MG63 (cell line): ENCODE measurements around the gene DYNLRB1. TPM values are rescaled to one million over a fixed set of nuclear protein-coding genes. Genes with fewer than 3 reads are reported as not detected.

ENCODE experiments used
- DNase-seq: peaks from one replicate; pipeline ENCODE4 v3.0.0-alpha.2; 2020
- H3K27me3 ChIP-seq: fragments of 250-450 bp; sonication (Bioruptor Pico); 2 replicates; pipeline ENCODE4 v1.5.1; 2020; ENCODE audit warnings: mild to moderate bottlenecking, moderate library complexity
- H3K36me3 ChIP-seq: fragments of 250-450 bp; sonication (Bioruptor Pico); 2 replicates; pipeline ENCODE4 v1.5.1; 2020; ENCODE audit warnings: mild to moderate bottlenecking, moderate library complexity
- H3K4me3 ChIP-seq: fragments of 250-450 bp; sonication (Bioruptor Pico); 2 replicates; pipeline ENCODE4 v1.5.1; 2020; ENCODE audit warnings: mild to moderate bottlenecking, moderate library complexity
- H3K9me3 ChIP-seq: fragments of 250-450 bp; sonication (Bioruptor Pico); 2 replicates; pipeline ENCODE4 v1.5.1; 2020; ENCODE audit warnings: mild to moderate bottlenecking, moderate library complexity
- total RNA-seq: library from RNA; depleted of rRNA; stranded (reverse); fragments of >200 nt; shearing (Covaris generic); gene quantifications from 2 replicates; pipeline ENCODE4 v1.2.3, GENCODE V29; 2014; ENCODE audit warnings: low replicate concordance

Gene DYNLRB1
- total RNA-seq, 1 experiment from 2014 or later: 96.3 TPM

DNA sequence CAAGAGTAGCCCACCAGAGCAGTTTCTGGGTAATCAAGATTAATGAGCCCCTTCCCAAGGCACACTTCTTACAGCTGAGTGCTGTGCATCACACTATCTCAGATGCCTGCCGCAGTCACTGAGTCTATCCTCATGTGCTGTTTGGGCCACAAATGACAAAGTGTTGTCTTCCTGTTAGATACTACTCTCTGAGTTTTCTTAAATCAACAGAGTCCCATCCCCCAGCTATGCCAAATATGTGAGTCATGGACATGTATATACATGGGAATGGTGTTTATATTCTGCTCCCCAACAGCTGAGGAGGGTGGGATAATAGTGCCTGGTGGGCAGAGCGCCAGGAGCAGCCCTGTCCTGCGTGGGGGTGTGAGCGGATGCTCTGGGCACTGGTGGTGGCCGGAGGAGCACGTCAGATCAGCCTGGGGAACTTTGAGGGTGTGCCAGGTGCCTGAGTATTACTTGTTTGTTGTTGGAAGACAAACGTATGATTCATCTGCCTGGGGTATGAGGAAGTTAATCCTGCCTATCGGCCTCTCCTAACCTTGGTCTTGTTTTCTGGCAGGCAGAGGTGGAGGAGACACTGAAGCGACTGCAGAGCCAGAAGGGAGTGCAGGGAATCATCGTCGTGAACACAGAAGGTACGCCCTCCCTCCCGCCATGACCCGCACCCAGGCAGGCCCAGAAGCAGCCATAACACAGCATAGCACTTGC lies 9.6 kb downstream of the DYNLRB1 start:
- Histone ChIP-seq H3K27me3 (no peaks in the 10 kb centered on the region), H3K36me3 (peaks cover 61% of the 10 kb centered on the region), H3K9me3 (no peaks in the 10 kb centered on the region), H3K4me3 (no peak overlapping the region)
- DNase-seq: peak; percentile 100

DNA sequence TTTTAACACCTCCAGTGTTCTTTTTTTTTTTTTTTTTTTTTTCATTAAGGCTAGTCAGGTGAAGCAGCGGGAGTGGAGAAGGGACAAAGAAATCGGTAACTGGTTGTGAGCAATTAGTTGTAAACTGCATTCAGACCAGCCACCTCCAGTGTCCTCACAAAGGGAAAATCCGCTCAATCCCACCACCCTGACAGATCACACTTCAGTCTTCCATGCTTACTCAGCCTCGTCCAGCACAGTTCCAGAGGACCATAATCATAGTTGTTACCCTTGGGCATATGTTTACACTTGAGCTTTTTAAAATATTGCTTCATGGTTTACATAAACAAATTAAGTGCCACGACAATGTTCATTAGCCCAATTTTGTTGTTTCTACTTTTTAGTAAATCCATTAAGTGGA lies 10.2 kb downstream of the DYNLRB1 start:
- Histone ChIP-seq H3K9me3 (no peaks in the 10 kb centered on the region), H3K4me3 (no peak overlapping the region), H3K36me3 (peaks cover 67% of the 10 kb centered on the region), H3K27me3 (no peaks in the 10 kb centered on the region)
- DNase-seq: no peak

DNA sequence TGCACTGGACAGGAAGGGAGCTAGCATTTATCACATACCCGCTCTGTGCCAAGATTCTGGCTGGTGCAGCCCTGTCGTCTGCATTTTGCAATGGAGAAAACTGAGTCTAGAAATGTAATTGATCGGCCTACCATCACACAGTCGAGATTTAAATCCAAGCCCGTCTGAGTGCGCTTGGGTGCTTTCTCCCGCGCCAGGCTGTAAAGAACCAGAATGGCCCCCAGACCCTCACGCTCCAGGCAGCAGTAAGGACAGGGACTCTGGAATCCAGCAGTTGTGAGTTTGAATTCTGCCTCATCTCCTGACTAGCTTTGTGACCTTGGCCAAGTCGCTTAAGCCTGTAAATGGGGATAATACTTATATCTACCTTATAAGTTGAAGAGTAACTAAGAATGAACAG lies 10.8 kb downstream of the DYNLRB1 start:
- Histone ChIP-seq H3K9me3 (no peaks in the 10 kb centered on the region), H3K4me3 (no peak overlapping the region), H3K36me3 (peaks cover 71% of the 10 kb centered on the region), H3K27me3 (no peaks in the 10 kb centered on the region)
- DNase-seq: no peak

DNA sequence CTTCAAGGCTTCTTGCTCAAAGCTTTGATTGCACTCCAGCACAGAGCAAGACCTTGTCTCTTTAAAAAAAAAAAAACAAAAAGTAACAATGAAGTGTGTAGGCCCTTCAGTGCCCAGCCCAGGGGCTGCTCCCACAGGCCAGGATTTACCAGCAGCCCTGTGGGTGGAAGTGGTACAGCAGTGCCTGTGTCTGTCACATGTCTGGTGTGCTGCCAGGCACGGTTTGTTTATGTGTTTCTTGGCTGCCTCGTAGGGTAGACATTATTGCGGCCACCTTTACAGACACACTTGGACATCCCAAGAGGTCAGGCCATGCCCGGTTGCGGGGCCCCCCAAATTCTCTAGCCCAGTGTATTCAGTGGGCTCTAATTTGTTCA lies 12.7 kb downstream of the DYNLRB1 start:
- Histone ChIP-seq H3K36me3 (peaks cover 78% of the 10 kb centered on the region), H3K27me3 (no peaks in the 10 kb centered on the region), H3K9me3 (no peaks in the 10 kb centered on the region), H3K4me3 (no peak overlapping the region)
- peak; percentile 44 for DNase-seq

DNA sequence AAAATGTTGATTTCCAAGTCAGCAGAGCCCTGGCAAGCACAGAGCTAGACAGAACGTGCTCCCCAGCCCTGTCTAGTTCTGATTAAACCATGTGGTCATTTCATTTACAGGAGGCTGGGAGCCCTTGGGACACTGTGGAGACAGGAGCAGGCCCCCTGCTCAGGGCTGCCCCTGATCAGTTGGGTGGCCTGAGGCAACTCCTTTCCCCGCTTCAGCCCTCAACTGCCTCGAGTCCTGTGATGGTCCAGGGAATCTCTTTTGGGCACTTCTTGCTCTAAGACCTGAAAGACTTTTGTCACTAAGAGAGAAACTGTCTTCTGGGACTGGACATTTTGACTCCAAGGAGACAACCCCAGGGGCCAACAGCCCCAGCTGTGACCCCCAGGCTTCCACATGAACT lies 13.5 kb downstream of the DYNLRB1 start:
- Histone ChIP-seq H3K27me3 (no peaks in the 10 kb centered on the region), H3K9me3 (no peaks in the 10 kb centered on the region), H3K4me3 (no peak overlapping the region), H3K36me3 (peaks cover 86% of the 10 kb centered on the region)
- DNase-seq: no peak

DNA sequence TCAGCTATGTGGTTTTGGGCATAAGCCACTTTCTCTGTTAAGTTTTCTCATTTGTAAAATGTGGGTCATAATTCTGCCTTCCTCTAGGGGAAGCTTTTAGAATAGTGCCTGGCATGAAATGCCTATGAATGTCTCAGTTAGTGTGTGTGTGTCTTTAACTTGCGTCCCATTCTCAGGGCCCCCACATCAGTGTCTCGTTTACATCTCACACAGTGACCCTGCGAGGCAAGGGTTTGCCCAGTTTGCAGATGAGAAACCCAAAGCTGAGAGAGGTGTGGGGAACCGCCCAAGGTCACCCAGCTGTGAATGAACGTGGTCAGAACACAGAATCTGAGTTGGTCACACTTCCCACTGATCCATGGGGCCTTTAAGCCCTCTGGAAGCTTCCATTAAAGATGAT lies 14.1 kb downstream of the DYNLRB1 start:
- no peak overlapping the region for H3K4me3 ChIP-seq
- no peaks in the 10 kb centered on the region for H3K9me3 ChIP-seq
- no peak for DNase-seq
- no peaks in the 10 kb centered on the region for H3K27me3 ChIP-seq
- H3K36me3 ChIP-seq: peaks cover 87% of the 10 kb centered on the region

DNA sequence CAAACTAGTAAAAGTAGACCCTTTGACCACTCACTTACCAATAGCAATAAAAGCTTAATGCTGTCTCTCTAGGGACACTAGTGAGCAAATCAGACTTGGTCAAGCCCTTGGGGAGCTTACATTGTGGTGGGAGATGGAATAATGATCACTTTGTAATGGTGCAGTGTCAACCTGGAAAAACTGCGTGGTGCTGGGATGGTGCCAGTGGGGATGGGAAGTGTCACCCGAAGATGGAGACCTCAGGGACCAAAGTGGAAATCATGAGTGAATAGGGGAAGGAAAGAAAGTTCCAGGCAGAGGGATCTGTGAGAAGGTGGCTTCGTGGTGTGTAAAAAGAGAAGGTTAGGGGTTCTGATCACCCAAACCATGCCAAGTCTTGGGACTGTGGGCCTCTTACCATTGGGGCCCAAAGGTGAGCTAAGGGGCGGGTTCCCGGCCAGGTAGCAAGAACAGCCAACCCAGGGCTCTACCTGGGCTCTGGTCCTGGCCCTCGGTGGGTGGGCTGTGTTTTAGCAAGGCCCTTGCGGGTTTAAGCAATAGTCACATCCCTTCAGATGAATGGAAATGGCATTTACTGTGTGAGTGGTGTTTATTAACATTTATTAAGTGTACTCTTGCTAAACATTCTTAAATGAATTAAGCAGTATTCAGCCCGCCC lies 15.5 kb downstream of the DYNLRB1 start:
- peaks cover 95% of the 10 kb centered on the region for H3K36me3 ChIP-seq
- no peak overlapping the region for H3K4me3 ChIP-seq
- H3K27me3 ChIP-seq: no peaks in the 10 kb centered on the region
- no peak for DNase-seq
- H3K9me3 ChIP-seq: no peaks in the 10 kb centered on the region

DNA sequence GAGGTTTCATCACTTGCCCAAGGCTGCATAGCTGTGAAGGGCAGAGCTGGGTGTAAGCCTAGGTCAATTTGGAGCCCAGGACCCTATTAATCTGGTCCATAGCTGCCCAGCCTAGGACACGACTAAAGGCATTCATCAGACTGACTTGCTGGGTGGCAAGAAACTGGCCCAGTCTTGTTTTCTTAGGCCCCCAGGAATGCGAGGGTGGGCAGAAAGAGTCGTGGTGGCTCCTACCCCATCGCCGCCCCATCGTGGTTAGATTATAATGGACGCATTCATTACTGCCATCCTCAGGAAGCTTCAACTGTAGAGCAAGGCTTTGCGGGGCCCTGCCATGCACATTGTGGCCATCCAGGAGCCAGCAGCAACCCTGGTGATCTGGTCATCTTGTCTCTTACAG lies 16.1 kb downstream of the DYNLRB1 start:
- Histone ChIP-seq H3K9me3 (no peaks in the 10 kb centered on the region), H3K36me3 (peaks cover 95% of the 10 kb centered on the region), H3K27me3 (no peaks in the 10 kb centered on the region), H3K4me3 (no peak overlapping the region)
- DNase-seq: no peak

DNA sequence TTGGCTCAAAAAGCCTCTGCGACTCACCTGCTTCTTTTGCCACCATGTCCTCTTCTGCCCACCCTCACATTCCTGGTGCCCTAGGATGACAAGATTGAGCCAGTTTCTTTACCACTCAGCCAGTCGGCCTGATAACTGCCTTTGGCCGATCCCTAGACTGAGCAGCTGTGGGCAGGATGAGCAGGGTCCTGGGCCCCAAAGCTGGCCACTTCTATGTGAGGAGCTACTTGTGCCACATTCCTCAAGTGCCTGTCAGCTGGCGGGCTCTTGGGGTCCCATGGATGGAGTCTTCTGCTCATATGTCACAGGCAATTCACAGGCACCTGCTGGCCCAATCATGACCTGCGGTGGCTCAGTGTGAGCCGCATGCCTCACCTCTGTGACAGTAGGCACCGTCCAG lies 16.5 kb downstream of the DYNLRB1 start:
- Histone ChIP-seq H3K4me3 (no peak overlapping the region), H3K36me3 (peaks cover 93% of the 10 kb centered on the region), H3K27me3 (no peaks in the 10 kb centered on the region), H3K9me3 (no peaks in the 10 kb centered on the region)
- DNase-seq: no peak

DNA sequence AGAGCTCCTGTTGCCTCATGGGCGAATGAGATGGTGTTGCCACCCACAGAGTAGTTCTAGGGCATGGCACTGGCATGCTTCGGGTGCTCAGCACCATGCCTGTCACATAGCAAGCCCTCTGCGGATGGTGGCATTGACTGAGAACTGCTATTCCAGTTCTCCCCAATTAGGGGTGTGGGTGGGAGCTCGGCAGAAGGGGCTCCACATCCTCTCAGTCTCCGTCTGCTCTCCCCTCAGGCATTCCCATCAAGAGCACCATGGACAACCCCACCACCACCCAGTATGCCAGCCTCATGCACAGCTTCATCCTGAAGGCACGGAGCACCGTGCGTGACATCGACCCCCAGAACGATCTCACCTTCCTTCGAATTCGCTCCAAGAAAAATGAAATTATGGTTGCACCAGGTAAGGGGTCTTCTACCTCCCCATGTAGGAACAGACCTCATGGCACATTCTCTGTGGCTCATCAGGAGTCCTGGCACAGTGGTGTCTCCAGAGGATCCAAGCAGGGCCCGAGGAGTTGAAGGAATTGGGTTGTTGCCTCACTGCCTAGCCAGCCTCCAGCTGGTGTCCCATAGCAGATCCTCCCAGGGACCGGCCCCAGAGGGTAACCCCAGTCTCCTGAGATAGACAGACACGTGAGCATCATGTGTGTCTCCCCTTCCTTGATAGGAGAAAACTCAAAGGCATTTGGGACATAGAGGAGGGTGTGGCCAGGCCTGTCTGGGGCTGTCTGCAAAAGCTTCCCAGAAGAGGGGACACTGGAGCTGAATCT lies 18.4 kb downstream of the DYNLRB1 start:
- H3K4me3 ChIP-seq: no peak overlapping the region
- no peaks in the 10 kb centered on the region for H3K9me3 ChIP-seq
- no peaks in the 10 kb centered on the region for H3K27me3 ChIP-seq
- no peak for DNase-seq
- H3K36me3 ChIP-seq: peaks cover 88% of the 10 kb centered on the region

DNA sequence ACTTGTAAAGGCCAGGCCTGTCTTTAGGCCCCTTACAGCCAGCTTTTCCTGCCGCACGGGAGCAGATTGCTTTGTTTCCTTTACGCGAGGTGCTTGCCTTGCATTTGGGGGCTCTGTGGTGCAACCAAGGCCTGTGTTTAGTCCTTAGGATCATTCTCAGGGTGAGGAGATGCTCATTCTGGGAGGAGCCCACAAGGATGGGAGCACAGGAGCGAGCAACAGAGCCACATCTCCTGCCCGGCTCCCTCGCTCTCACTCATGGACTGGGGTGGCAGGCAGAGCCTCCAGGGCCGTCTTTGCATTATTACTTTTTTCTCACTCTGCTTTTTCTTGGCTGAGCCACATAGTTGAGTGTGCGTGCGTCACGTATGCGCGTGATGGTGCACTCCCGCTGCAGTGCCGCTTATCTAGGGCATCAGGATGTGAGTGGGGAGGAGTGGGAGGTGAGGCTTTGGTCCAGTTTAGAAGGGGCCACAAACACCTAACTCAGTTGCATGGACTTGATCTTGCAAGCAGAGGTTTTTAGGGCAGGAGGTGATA lies 19.1 kb downstream of the DYNLRB1 start:
- Histone ChIP-seq H3K27me3 (no peaks in the 10 kb centered on the region), H3K9me3 (no peaks in the 10 kb centered on the region), H3K4me3 (no peak overlapping the region), H3K36me3 (peaks cover 88% of the 10 kb centered on the region)
- DNase-seq: no peak

DNA sequence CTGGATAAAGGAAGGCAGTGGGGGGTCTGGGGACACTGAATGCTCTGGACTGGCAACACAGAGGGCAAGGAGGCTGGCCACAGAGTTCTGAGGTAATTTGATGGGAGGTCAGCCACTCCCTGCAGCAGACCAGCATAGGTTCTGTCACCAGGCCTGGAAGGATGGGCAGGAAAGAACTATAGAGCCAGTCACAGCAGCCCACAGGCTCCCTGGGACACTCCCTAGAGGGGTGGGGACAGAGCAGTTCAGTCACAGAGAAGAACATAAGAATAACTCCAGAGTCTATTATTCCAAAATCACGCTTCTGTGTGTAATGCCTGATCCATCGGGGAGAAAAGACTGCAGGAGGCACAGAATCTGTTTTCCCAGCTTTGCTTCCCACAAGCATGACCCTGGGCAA lies 19.6 kb downstream of the DYNLRB1 start:
- Histone ChIP-seq H3K36me3 (peaks cover 88% of the 10 kb centered on the region), H3K9me3 (no peaks in the 10 kb centered on the region), H3K4me3 (no peak overlapping the region), H3K27me3 (no peaks in the 10 kb centered on the region)
- no peak for DNase-seq

DNA sequence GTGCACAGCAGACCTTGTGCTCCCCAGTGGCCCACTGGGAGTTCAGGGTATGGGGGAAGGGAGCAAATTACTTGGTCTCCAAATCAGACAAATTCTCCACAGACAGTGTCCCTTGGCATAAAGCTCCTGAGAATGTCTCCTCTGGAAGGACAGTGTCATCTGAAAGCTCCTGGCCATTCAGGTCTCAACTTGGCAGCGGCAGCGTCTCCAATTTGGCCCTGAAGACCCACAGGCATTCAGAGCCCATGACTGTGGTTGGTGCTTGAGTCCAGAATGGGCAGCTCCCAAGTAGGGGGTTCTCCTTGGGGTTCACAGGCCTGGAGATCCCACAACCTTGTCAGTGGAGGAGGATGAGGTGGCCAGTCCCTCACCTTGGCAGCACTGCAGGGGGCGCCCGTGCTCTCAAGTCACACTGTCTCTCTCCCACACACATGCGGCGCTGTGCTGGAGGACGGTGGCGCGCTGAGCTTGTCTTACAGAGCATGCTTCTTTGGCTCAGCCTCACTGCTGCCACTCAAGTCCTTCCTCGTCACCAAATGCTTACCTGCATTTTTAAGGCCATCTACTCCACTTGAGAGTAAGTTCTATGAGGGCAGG lies 20.7 kb downstream of the DYNLRB1 start:
- DNase-seq: no peak
- Histone ChIP-seq H3K4me3 (no peak overlapping the region), H3K9me3 (no peaks in the 10 kb centered on the region), H3K27me3 (no peaks in the 10 kb centered on the region), H3K36me3 (peaks cover 88% of the 10 kb centered on the region)

DNA sequence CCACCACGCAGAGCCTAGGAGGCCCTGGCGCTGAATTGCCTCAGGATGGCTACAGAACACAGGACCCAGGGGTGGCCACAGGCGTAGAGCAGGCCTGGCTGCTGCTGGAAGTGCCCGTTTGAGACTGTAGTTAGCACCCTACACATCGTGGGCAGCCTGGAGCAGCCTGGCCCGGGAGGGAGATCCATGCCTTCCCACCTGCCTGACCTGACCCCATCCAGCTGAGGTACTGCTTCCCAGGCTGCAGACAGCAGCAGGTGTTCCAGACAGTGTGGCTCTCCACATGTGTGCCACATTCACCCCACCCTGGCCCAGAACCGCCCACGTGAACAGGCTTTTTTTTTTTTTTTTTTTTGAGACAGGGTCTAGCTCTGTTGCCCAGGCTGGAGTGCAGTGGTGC lies 21.4 kb downstream of the DYNLRB1 start:
- no peaks in the 10 kb centered on the region for H3K27me3 ChIP-seq
- no peak overlapping the region for H3K4me3 ChIP-seq
- H3K36me3 ChIP-seq: peaks cover 88% of the 10 kb centered on the region
- no peaks in the 10 kb centered on the region for H3K9me3 ChIP-seq
- no peak for DNase-seq

DNA sequence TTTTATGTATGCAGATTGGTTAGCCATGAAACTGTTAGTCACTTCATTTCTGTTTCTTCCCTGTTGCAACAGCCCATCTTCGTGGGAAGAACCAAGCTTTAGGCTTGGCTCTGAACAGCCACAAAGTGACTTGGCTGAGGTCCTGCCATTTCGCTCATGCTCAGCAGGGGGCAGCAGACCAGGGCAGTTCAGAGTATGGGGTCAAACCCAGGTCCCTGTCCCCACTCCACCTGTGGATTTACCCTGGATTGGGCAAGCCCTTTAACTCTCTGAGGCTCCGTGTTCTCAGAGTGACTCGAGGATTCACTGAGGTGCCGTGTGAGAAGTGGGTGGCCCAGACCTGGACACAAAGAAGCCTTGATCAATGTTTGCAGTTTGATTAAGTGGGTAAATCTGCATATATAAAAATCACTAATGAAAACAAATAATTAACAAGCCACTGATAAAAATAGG lies 22.5 kb downstream of the DYNLRB1 start:
- Histone ChIP-seq H3K9me3 (no peaks in the 10 kb centered on the region), H3K27me3 (no peaks in the 10 kb centered on the region), H3K36me3 (peaks cover 82% of the 10 kb centered on the region), H3K4me3 (no peak overlapping the region)
- peak; percentile 36 for DNase-seq

DNA sequence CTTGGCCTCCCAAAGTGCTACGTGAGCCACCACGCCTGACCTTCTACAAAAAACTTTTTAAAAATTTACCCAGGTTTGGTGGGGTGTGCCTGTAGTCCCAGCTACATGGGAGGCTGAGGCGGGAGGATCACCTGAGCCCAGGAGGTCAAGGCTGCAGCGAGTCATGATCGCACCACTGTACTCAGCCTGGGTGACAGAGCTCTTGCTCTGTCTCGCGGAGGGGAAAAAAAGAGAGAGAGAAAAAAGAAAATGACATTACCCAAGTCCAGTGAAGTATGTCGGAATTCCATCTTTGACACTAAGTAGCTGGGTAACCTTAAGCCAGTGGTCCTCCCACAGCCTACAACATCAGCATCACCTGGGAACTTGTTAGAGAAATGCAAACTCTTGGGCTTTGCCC lies 23.5 kb downstream of the DYNLRB1 start:
- no peaks in the 10 kb centered on the region for H3K9me3 ChIP-seq
- H3K4me3 ChIP-seq: no peak overlapping the region
- H3K36me3 ChIP-seq: peaks cover 74% of the 10 kb centered on the region
- DNase-seq: no peak
- no peaks in the 10 kb centered on the region for H3K27me3 ChIP-seq
